GM12878 (cell line): ENCODE results near the gene LMOD1. TPM values are rescaled to one million over a fixed set of nuclear protein-coding genes. Genes with fewer than 3 reads are reported as not detected.

Experiments
- ATAC-seq: fragments of 200-7000 bp; cut with Tn5 transposase; 3 replicates; pipeline ENCODE4 v1.9.1; 2020; ENCODE audit warnings: mild to moderate bottlenecking, moderate library complexity
- BruUV-seq: library from RNA; stranded (reverse); fragments of 400-500 nt; replicated peaks from 2 replicates; lab custom pipeline; 2021; lab: Mats Ljungman, UMichigan
- CTCF ChIA-PET: fragments of 300-600 bp; sonication (Branson Sonifier 250); formaldehyde crosslinking; extraction: SDS; loops from one replicate; lab custom pipeline; 2021; ENCODE audit warnings: inconsistent platforms; lab: Yijun Ruan, JAX
- POLR2A ChIA-PET: fragments of 350-600 bp; formaldehyde crosslinking; extraction: SDS; loops from one replicate; lab custom pipeline; 2021; ENCODE audit warnings: inconsistent platforms; lab: Charles Lee
- RAD21 ChIA-PET: fragments of 300-600 bp; sonication (Branson Sonifier 250); formaldehyde crosslinking; loops from one replicate; lab custom pipeline; 2023; ENCODE audit warnings: antibody characterized with exemption; ENCODE audit not compliant: unreplicated experiment; lab: Charles Lee
- SMC1A ChIA-PET: fragments of 300-600 bp; sonication (Branson Sonifier 250); formaldehyde crosslinking; loops from one replicate; lab custom pipeline; 2023; ENCODE audit not compliant: unreplicated experiment, uncharacterized antibody; lab: Charles Lee
- DNase-seq: peaks from one replicate; pipeline ENCODE4 v3.0.0-alpha.2; 2011; ENCODE audit warnings: low read depth, low spot score
- FAIRE-seq: peaks from 3 replicates; lab custom pipeline; 2011; peaks lifted over from hg19 to GRCh38; lab: Jason Lieb, UNC
- H2AFZ ChIP-seq: 2 replicates; pipeline ENCODE4 v1.6.0; 2011; ENCODE audit warnings: low read depth, low read length, control low read depth; ENCODE audit not compliant: control insufficient read depth
- H3K27ac ChIP-seq: 2 replicates; pipeline ENCODE4 v1.5.1; 2011; ENCODE audit warnings: control low read depth; ENCODE audit not compliant: control insufficient read depth, insufficient read depth
- H3K27me3 ChIP-seq, 2 experiments: replicated peaks in 1 of 2; 2 replicates each; pipeline versions ENCODE4 v1.6.0 to v1.6.1; 2011; ENCODE audit warnings: low read length in 1 of 2; ENCODE audit not compliant: control insufficient read depth in 2 of 2, insufficient read depth in 2 of 2
- H3K36me3 ChIP-seq, 2 experiments: 2 replicates each; pipeline ENCODE4 v1.5.1; 2011; ENCODE audit warnings: low read length in 1 of 2; ENCODE audit not compliant: control insufficient read depth in 2 of 2, insufficient read depth in 2 of 2
- H3K4me1 ChIP-seq: 2 replicates; pipeline ENCODE4 v1.6.1; 2011; ENCODE audit warnings: mild to moderate bottlenecking, low read length, moderate library complexity, mixed read lengths; ENCODE audit not compliant: control insufficient read depth, insufficient read depth
- H3K4me2 ChIP-seq: 2 replicates; pipeline ENCODE4 v1.6.0; 2011; ENCODE audit warnings: control low read depth; ENCODE audit not compliant: control insufficient read depth, insufficient read depth
- H3K4me3 ChIP-seq: fragments of 200-600 bp; sonication (generic); 2 replicates; pipeline ENCODE4 v1.5.1; 2016
- H3K79me2 ChIP-seq: 2 replicates; pipeline ENCODE4 v1.6.0; 2011; ENCODE audit warnings: low read length; ENCODE audit not compliant: control insufficient read depth, insufficient read depth
- H3K9ac ChIP-seq: 2 replicates; pipeline ENCODE4 v1.8.0; 2011; ENCODE audit warnings: low read length, control low read depth, mixed read lengths; ENCODE audit not compliant: control insufficient read depth, insufficient read depth
- H3K9me3 ChIP-seq: replicated peaks from 3 replicates; pipeline ENCODE4 v1.5.1; 2011; ENCODE audit warnings: mild to moderate bottlenecking, low read length; ENCODE audit not compliant: control insufficient read depth, insufficient read depth
- H4K20me1 ChIP-seq: 2 replicates; pipeline ENCODE4 v1.6.0; 2011; ENCODE audit not compliant: control insufficient read depth, insufficient read depth
- E2F4 ChIP-seq: IDR thresholded peaks from 2 replicates; pipeline ENCODE4 v1.6.1; 2012; ENCODE audit warnings: low read depth, low read length, improper control_type of control experiment
- MEF2A ChIP-seq: IDR thresholded peaks from 2 replicates; pipeline ENCODE4 v1.6.1; 2011; ENCODE audit warnings: low read depth, mild to moderate bottlenecking, low read length, moderate library complexity; ENCODE audit not compliant: insufficient read depth
- MYB ChIP-seq: fragments of 150-350 bp; IDR thresholded peaks from 2 replicates; pipeline ENCODE4 v1.6.1; 2014; ENCODE audit warnings: mild to moderate bottlenecking, low read depth, low read length, borderline replicate concordance
- RB1 ChIP-seq: fragments of 450-650 bp; formaldehyde crosslinking; IDR thresholded peaks from 2 replicates; pipeline ENCODE4 v1.6.1; 2017; ENCODE audit warnings: mild to moderate bottlenecking, borderline replicate concordance
- WRNIP1 ChIP-seq: IDR thresholded peaks from 2 replicates; pipeline ENCODE4 v1.6.1; 2011; ENCODE audit warnings: low read depth, low read length, improper control_type of control experiment, borderline replicate concordance
- ZNF24 ChIP-seq: fragments of 450-650 bp; IDR thresholded peaks from 2 replicates; pipeline ENCODE4 v1.6.1; 2017; ENCODE audit warnings: antibody characterized with exemption, mild to moderate bottlenecking
- WGBS: methylation state at CpG from one replicate; pipeline ENCODE4 v1.1.6; 2016; ENCODE audit warnings: low lambda C conversion rate; ENCODE audit not compliant: insufficient replicate concordance, insufficient coverage; ENCODE audit errors: missing lambda C conversion rate; 5-methylcytosine and 5-hydroxymethylcytosine counted together
- in situ Hi-C: fragments of 300-500 bp; cut with MboI; formaldehyde crosslinking; loops from 9 replicates; pipeline ENCODE4 v1.14.3; 2018; ENCODE audit warnings: mixed read lengths
- intact Hi-C: fragments of 100-400 bp; cut with micrococcal nuclease; formaldehyde crosslinking; loops from one replicate; pipeline ENCODE4 v1.14.2; 2022; ENCODE audit not compliant: unreplicated experiment
- polyA plus RNA-seq, 11 experiments: library from polyadenylated mRNA; depleted of rRNA in 4 of 11; unstranded in 6 of 11; stranded (reverse) in 5 of 11; fragments of >200 nt; fragmentation: Nextera tagmentation in 4 of 11; fragmentation: Illumina TruSeq in 1 of 11; extraction: Ambion mirVana in 4 of 11; extraction: Trizol in 1 of 11; gene quantifications; 1 replicate in 1 of 11; 2 replicates in 10 of 11; pipeline versions ENCODE4 v1.2.1 to v1.2.3, GENCODE V29; 2011 to 2016; ENCODE audit warnings: inconsistent platforms in 2 of 11, missing spikeins in 2 of 11, low read depth in 1 of 11
- total RNA-seq, 4 experiments: library from RNA; depleted of rRNA in 3 of 4; stranded (reverse); fragments of >200 nt in 3 of 4; fragmentation: Illumina TruSeq in 1 of 4; extraction: Trizol in 1 of 4; gene quantifications; 2 replicates each; pipeline versions ENCODE4 v1.2.1 to v1.2.3, GENCODE V29; 2013 to 2021
- TF ChIP-seq, protein P1 (sequence below): fragments of 450-650 bp; formaldehyde crosslinking; IDR thresholded peaks from 2 replicates; pipeline ENCODE4 v1.4.0; 2022; ENCODE audit warnings: mild to moderate bottlenecking, moderate library complexity
- TF ChIP-seq, protein P2 (sequence below): IDR thresholded peaks from 2 replicates; pipeline ENCODE4 v1.6.1; 2012; ENCODE audit warnings: improper control_type of control experiment, low read depth, low read length; ENCODE audit not compliant: insufficient replicate concordance

Gene LMOD1
- total and polyA plus RNA-seq, 10 of the 15 experiments (the other 5 are each of a cell fraction or from before 2014, with no cell fraction given): 0.15 TPM; not detected in 9

DNA sequence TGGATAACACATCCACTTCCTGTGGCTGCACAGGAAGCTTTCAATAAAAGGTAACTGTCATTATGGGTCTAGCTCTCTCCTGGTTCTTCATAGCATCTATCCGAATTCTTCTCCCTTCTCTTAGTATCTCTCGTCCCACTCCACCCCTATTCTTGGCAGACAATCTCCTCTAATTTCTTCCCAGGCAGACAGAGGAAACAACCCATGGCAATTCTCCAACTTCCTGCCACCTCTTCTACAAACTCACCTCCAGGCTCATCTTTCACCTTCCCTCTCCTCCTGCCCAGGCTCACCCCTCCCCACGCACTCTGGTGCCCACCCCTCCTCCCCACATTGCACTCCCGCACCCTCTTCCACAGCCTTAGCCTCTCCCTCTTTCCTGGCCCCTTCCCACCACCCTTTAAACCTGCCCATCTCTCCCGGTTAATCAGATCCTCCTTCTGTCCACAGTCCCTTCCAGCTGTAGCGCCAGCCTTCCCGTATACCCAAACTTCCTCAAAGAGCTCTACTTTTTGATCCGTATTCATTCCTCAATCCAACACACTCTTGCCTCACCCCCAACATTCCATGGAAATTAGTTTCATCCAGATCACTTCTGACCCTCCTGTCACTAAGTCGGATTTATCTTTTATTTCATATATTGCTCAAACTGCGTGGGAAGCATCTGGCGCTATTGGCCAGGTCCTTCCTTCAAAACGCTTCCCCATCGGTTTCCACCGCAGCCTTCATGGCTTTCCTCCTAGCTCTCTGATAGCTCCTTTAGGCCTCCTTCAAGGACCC, 31.7 kb downstream of the LMOD1 start:
- FAIRE-seq (no peak), DNase-seq (no peak), ATAC-seq (no peak)
- BruUV-seq: no TSS peak
- ChIA-PET CTCF (interaction anchor here (2.1 kb wide), 1 partner anchor 19 kb away, joined by 11 read pairs; no protein-coding TSS in a partner anchor), SMC1A (no interaction called here), POLR2A (no interaction called here), RAD21 (no interaction called here)
- no peak overlapping the region for H3K4me2 ChIP-seq
- H3K4me1 ChIP-seq: peaks cover 4% of the 10 kb centered on the region; the same call in 1 of the 2 replicates
- intact Hi-C loops: no loop called here
- H3K9me3 ChIP-seq: no peaks in the 10 kb centered on the region
- H3K4me3 ChIP-seq: no peak overlapping the region
- H3K79me2 ChIP-seq: no peaks in the 10 kb centered on the region
- TF ChIP-seq WRNIP1: no peak
- no peak for TF ChIP-seq E2F4
- TF ChIP-seq, protein P1, sequence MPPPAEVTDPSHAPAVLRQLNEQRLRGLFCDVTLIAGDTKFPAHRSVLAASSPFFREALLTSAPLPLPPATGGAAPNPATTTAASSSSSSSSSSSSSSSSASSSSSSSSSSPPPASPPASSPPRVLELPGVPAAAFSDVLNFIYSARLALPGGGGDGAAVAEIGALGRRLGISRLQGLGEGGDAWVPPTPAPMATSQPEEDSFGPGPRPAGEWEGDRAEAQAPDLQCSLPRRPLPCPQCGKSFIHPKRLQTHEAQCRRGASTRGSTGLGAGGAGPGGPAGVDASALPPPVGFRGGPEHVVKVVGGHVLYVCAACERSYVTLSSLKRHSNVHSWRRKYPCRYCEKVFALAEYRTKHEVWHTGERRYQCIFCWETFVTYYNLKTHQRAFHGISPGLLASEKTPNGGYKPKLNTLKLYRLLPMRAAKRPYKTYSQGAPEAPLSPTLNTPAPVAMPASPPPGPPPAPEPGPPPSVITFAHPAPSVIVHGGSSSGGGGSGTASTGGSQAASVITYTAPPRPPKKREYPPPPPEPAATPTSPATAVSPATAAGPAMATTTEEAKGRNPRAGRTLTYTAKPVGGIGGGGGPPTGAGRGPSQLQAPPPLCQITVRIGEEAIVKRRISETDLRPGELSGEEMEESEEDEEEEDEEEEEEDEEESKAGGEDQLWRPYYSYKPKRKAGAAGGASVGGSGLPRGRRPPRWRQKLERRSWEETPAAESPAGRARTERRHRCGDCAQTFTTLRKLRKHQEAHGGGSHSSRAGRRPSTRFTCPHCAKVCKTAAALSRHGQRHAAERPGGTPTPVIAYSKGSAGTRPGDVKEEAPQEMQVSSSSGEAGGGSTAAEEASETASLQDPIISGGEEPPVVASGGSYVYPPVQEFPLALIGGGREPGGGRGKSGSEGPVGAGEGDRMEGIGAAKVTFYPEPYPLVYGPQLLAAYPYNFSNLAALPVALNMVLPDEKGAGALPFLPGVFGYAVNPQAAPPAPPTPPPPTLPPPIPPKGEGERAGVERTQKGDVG (CRISPR knock-in tag): no peak
- TF ChIP-seq, protein P2, sequence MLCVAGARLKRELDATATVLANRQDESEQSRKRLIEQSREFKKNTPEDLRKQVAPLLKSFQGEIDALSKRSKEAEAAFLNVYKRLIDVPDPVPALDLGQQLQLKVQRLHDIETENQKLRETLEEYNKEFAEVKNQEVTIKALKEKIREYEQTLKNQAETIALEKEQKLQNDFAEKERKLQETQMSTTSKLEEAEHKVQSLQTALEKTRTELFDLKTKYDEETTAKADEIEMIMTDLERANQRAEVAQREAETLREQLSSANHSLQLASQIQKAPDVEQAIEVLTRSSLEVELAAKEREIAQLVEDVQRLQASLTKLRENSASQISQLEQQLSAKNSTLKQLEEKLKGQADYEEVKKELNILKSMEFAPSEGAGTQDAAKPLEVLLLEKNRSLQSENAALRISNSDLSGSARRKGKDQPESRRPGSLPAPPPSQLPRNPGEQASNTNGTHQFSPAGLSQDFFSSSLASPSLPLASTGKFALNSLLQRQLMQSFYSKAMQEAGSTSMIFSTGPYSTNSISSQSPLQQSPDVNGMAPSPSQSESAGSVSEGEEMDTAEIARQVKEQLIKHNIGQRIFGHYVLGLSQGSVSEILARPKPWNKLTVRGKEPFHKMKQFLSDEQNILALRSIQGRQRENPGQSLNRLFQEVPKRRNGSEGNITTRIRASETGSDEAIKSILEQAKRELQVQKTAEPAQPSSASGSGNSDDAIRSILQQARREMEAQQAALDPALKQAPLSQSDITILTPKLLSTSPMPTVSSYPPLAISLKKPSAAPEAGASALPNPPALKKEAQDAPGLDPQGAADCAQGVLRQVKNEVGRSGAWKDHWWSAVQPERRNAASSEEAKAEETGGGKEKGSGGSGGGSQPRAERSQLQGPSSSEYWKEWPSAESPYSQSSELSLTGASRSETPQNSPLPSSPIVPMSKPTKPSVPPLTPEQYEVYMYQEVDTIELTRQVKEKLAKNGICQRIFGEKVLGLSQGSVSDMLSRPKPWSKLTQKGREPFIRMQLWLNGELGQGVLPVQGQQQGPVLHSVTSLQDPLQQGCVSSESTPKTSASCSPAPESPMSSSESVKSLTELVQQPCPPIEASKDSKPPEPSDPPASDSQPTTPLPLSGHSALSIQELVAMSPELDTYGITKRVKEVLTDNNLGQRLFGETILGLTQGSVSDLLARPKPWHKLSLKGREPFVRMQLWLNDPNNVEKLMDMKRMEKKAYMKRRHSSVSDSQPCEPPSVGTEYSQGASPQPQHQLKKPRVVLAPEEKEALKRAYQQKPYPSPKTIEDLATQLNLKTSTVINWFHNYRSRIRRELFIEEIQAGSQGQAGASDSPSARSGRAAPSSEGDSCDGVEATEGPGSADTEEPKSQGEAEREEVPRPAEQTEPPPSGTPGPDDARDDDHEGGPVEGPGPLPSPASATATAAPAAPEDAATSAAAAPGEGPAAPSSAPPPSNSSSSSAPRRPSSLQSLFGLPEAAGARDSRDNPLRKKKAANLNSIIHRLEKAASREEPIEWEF: no peak
- no peak for TF ChIP-seq ZNF24
- TF ChIP-seq RB1: no peak
- no peak for TF ChIP-seq MYB
- no peak for TF ChIP-seq MEF2A
- in situ Hi-C loops: no loop called here
- no peaks in the 10 kb centered on the region; a peak in 2 of 4 replicates for H3K27me3 ChIP-seq
- no peak overlapping the region for H2AFZ ChIP-seq
- H3K27ac ChIP-seq: no peak overlapping the region
- H4K20me1 ChIP-seq: no peaks in the 10 kb centered on the region
- no peak overlapping the region for H3K9ac ChIP-seq
- WGBS: 51% methylated on average over 11 of the region's 14 CpGs
- no peaks in the 10 kb centered on the region for H3K36me3 ChIP-seq
